Natural killer cell (primary cell): Measurements from ENCODE around the gene EMILIN3. TPM values are rescaled to one million over a fixed set of nuclear protein-coding genes. Genes with fewer than 3 reads are reported as not detected.

Experiments
- ATAC-seq, 3 donors: fragments of 150-1000 bp in 2 of 3; fragments of 200-7000 bp in 1 of 3; cut with Tn5 transposase; 1 replicate in 1 of 3; 2 replicates in 2 of 3; pipeline ENCODE4 v1.10.0; 2021; ENCODE audit warnings: mild to moderate bottlenecking in 2 of 3, moderate library complexity in 2 of 3
- DNase-seq, 2 donors: peaks; one replicate each; pipeline versions ENCODE4 v3.0.0 to v3.0.0-alpha.2; 2013 to 2021; ENCODE audit warnings: mixed read lengths in 1 of 2
- H3K27ac ChIP-seq: one replicate; pipeline ENCODE4 v1.5.1; 2013; ENCODE audit warnings: mild to moderate bottlenecking, low read length
- H3K27me3 ChIP-seq: one replicate; pipeline ENCODE4 v1.6.1; 2013; ENCODE audit warnings: low read length; ENCODE audit not compliant: control insufficient read depth, insufficient read depth
- H3K36me3 ChIP-seq: one replicate; pipeline ENCODE4 v1.6.1; 2013; ENCODE audit warnings: low read length; ENCODE audit not compliant: control insufficient read depth, insufficient read depth
- H3K4me1 ChIP-seq: one replicate; pipeline ENCODE4 v1.6.1; 2013; ENCODE audit warnings: low read length; ENCODE audit not compliant: control insufficient read depth, insufficient read depth
- H3K4me3 ChIP-seq: one replicate; pipeline ENCODE4 v1.5.1; 2013; ENCODE audit warnings: low read length
- H3K9me3 ChIP-seq: one replicate; pipeline ENCODE4 v1.6.1; 2013; ENCODE audit warnings: low read length; ENCODE audit not compliant: control insufficient read depth, insufficient read depth
- H3K27ac Mint-ChIP-seq, 2 donors: one replicate each; pipeline ENCODE4 v1.8.0; 2022; ENCODE audit warnings: mild to moderate bottlenecking in 2 of 2, mixed read lengths in 2 of 2, moderate library complexity in 1 of 2
- H3K27me3 Mint-ChIP-seq, 2 donors: one replicate each; pipeline ENCODE4 v1.8.0; 2022; ENCODE audit warnings: low read depth in 2 of 2, mixed read lengths in 2 of 2
- H3K36me3 Mint-ChIP-seq: one replicate; pipeline ENCODE4 v1.8.0; 2022; ENCODE audit warnings: mixed read lengths
- H3K4me1 Mint-ChIP-seq, 2 donors: one replicate each; pipeline ENCODE4 v1.8.0; 2022; ENCODE audit warnings: mixed read lengths in 2 of 2
- H3K4me3 Mint-ChIP-seq: one replicate; pipeline ENCODE4 v1.8.0; 2022; ENCODE audit warnings: mild to moderate bottlenecking, moderate library complexity, mixed read lengths
- H3K9me3 Mint-ChIP-seq, 2 donors: one replicate each; pipeline ENCODE4 v1.8.0; 2022; ENCODE audit warnings: mixed read lengths in 2 of 2
- CTCF ChIP-seq: fragments of 200-600 bp; IDR thresholded peaks from one replicate; pipeline ENCODE4 v1.8.0; 2022; ENCODE audit warnings: antibody characterized with exemption
- WGBS: methylation state at CpG from one replicate; pipeline ENCODE4 v1.1.7; 2013; ENCODE audit warnings: missing lambda C conversion rate; ENCODE audit not compliant: insufficient coverage; 5-methylcytosine and 5-hydroxymethylcytosine counted together
- intact Hi-C: fragments of 100-400 bp; cut with micrococcal nuclease; formaldehyde crosslinking; loops from one replicate; pipeline ENCODE4 v1.14.2; 2022
- total RNA-seq, 4 donors: library from RNA; stranded (reverse); fragments of 120-200 nt in 1 of 4; gene quantifications; one replicate each; pipeline versions ENCODE4 v1.2.3 to v1.2.4, GENCODE V29; 2013 to 2022

EMILIN3 gene
- total RNA-seq, 3 donors from 2014 or later (not counting 1 experiment from before 2014, with no cell fraction given), result not detected

DNA sequence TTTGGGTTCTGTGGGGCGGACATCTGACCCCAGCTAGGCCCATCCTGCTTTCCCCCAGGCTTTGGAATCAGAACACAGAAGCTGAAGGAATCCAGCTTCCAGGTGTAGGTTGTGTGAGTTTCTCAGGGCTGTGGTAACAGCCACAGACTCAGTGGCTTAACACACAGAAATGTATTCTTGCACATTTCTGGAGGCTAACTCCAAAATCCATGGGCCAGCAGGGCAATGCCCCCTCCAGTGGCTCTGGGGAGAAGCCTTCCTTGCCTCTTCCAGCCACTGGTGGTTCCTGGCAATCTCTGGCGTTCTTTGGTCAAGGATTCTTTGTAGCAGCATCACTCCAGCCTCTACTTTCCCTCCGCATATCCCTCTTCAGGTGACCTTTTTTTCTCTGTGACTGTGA lies 1.3 kb upstream of the EMILIN3 start:
- DNase-seq, result no peak
- no peak for ATAC-seq
- TF ChIP-seq CTCF, result no peak
- Histone ChIP-seq H3K4me1 (no peaks in the 10 kb centered on the region), H3K27me3 (peaks cover 5% of the 10 kb centered on the region), H3K27ac (no peak overlapping the region), H3K9me3 (peaks cover 6% of the 10 kb centered on the region), H3K36me3 (no peaks in the 10 kb centered on the region), H3K4me3 (no peak overlapping the region)
- WGBS, result 90% methylated on average over 3 of the region's 3 CpGs
- H3K27ac Mint-ChIP-seq, result no peak overlapping the region
- peaks cover 0 to 5% of the 10 kb centered on the region in 2 donors for H3K4me1 Mint-ChIP-seq
- no peak overlapping the region for H3K4me3 Mint-ChIP-seq
- intact Hi-C loops, result no loop called here
- H3K36me3 Mint-ChIP-seq, result no peaks in the 10 kb centered on the region
- H3K9me3 Mint-ChIP-seq, result no peaks in the 10 kb centered on the region
- peaks cover 38 to 46% of the 10 kb centered on the region in 2 donors for H3K27me3 Mint-ChIP-seq

DNA sequence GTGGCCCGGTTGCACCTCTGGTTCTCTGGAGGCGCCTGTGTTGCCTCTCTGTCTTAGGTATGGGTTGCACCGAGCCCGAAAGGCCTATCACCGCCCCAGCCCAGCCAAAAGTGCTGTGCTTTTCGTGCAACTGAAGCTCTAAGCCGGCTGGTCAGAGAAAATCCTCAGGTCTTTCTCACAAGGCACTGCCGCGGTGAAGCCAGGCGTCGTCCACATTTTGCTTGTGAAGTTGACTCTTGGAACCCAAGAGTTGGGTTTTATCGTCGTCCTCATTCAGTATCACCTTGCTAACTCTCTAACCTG lies 726 bp upstream of the EMILIN3 start:
- Mint-ChIP-seq H3K27me3 (peaks cover 34 to 44% of the 10 kb centered on the region in 2 donors), H3K36me3 (no peaks in the 10 kb centered on the region), H3K4me1 (peaks cover 0 to 5% of the 10 kb centered on the region in 2 donors), H3K27ac (no peak overlapping the region), H3K9me3 (no peaks in the 10 kb centered on the region), H3K4me3 (peak overlapping the region; percentile 17)
- H3K4me1 ChIP-seq, result no peaks in the 10 kb centered on the region
- DNase-seq (no peak), ATAC-seq (no peak)
- no peak overlapping the region for H3K27ac ChIP-seq
- WGBS, result 46% methylated on average over 13 of the region's 13 CpGs
- no peak for TF ChIP-seq CTCF
- peaks cover 6% of the 10 kb centered on the region for H3K9me3 ChIP-seq
- no peaks in the 10 kb centered on the region for H3K36me3 ChIP-seq
- H3K27me3 ChIP-seq, result peaks cover 5% of the 10 kb centered on the region
- intact Hi-C loops, result no loop called here
- H3K4me3 ChIP-seq, result no peak overlapping the region

DNA sequence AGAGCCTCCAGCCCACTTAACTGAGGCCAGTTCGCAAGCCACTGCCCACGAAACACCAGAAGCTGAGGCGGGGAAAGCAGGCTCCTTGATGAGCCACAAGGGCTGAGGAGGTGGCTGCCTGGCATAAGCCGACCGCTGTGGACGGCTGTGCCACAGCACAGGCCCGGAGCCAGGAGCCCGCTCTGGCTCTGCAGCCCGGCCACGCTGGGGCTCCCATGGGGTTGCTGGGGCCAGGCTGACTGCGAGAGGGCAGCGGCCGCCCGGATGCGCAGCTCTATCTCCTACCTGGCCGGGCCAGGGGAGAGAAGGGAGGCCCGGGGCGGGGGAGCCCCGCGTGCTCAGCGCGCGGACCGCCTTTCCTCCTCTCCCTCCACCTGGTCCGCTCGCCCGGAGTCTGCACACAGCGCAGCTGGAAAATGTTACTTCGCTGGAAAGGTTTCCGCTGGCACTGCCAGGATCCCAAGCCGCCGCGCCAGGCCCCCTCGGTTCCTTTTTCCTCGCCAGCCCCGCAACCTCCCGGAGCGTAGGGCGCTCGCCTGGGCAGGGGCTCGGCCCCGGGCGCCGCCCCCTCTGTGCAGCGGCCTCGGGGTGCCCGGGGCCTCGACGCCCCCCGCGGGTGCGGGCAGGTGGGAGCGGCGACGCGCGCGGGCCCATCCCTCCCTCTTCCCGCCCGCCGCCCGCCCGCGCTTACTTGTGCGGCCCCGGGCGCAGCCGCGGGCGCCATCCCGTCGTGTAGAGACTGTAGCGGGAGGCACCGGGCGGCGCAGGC lies 657 bp downstream of the EMILIN3 start:
- Histone ChIP-seq H3K4me1 (no peaks in the 10 kb centered on the region), H3K36me3 (no peaks in the 10 kb centered on the region), H3K27me3 (peaks cover 5% of the 10 kb centered on the region), H3K9me3 (peaks cover under 1% of the 10 kb centered on the region), H3K27ac (no peak overlapping the region), H3K4me3 (no peak overlapping the region)
- no peak for DNase-seq
- peaks cover 0 to 5% of the 10 kb centered on the region in 2 donors for H3K4me1 Mint-ChIP-seq
- H3K27me3 Mint-ChIP-seq, result peaks cover 34 to 41% of the 10 kb centered on the region in 2 donors
- no peak overlapping the region for H3K27ac Mint-ChIP-seq
- no peaks in the 10 kb centered on the region for H3K9me3 Mint-ChIP-seq
- no peak for TF ChIP-seq CTCF
- no peaks in the 10 kb centered on the region for H3K36me3 Mint-ChIP-seq
- 6% methylated on average over 76 of the region's 76 CpGs for WGBS
- no peak for ATAC-seq
- intact Hi-C loops, result no loop called here
- no peak overlapping the region for H3K4me3 Mint-ChIP-seq
